Measurements from ENCODE around the gene CDH4. TPM values are rescaled to one million over a fixed set of nuclear protein-coding genes. Genes with fewer than 3 reads are reported as not detected.

Gene CDH4
- total RNA-seq, 2 experiments from 2014 or later, result not detected

DNA sequence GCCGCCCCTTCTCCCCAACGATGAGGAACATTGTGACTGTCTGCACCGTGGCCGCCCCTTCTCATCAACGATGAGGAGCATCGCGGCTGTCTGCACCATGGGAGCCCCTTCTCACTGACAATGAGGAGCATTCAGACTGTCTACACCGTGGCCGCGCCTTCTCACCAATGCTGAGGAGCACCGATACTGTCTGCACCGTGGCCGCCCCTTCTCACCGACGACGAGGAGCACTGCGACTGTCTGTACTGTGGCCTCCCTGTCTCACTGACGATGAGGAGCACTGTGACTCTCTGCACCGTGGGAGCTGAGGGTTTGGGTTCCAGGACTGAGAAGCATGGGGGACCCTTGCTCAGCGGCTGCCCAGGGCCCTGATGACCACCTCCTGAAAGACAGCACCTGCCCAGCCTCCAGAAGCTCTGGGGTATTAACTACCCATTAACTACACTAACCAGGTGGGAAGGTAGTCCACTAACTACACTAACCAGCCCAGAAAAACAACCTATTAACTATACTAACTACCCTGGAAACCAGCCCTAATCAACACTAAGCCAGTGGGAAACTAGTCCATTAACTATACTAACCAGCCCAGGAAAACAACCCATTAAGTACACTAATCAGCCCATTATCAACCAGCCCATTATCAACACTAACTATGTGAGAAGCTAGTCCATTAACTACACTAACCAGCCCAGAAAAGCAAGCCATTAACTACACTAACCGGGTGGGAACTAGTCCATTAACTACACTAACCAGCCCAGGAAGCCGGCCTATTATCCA, 696.7 kb downstream of the CDH4 start:
- no peaks in the 10 kb centered on the region for H3K9me2 ChIP-seq (ENCODE audit: insufficient read depth, low read length)
- BruUV-seq (replicated peaks), result no TSS peak
- H3K9me3 ChIP-seq (ENCODE audit: low read length), result no peaks in the 10 kb centered on the region
- no peak for TF ChIP-seq EZH2phosphoT487 (IDR thresholded peaks at IDR 0.05; ENCODE audit: borderline replicate concordance, low read depth, low read length)
- TF ChIP-seq, protein P1, sequence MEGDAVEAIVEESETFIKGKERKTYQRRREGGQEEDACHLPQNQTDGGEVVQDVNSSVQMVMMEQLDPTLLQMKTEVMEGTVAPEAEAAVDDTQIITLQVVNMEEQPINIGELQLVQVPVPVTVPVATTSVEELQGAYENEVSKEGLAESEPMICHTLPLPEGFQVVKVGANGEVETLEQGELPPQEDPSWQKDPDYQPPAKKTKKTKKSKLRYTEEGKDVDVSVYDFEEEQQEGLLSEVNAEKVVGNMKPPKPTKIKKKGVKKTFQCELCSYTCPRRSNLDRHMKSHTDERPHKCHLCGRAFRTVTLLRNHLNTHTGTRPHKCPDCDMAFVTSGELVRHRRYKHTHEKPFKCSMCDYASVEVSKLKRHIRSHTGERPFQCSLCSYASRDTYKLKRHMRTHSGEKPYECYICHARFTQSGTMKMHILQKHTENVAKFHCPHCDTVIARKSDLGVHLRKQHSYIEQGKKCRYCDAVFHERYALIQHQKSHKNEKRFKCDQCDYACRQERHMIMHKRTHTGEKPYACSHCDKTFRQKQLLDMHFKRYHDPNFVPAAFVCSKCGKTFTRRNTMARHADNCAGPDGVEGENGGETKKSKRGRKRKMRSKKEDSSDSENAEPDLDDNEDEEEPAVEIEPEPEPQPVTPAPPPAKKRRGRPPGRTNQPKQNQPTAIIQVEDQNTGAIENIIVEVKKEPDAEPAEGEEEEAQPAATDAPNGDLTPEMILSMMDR (conservative IDR thresholded peaks at IDR 0.05; ENCODE audit: low read length), result no peak
- no peak overlapping the region for H3K4me2 ChIP-seq (ENCODE audit: low read length)
- H3K4me3 ChIP-seq (ENCODE audit: low read depth, low read length, poor library complexity, severe bottlenecking), result no peak overlapping the region
- no peaks in the 10 kb centered on the region for H3K36me3 ChIP-seq (ENCODE audit: insufficient read depth, low read length)
- H3K79me2 ChIP-seq (ENCODE audit: insufficient read depth, low read depth, low read length), result no peaks in the 10 kb centered on the region
- H4K20me1 ChIP-seq (ENCODE audit: insufficient read depth, low read length), result no peaks in the 10 kb centered on the region
- no peak overlapping the region for H3K27ac ChIP-seq (ENCODE audit: low read depth, low read length, poor library complexity, severe bottlenecking)
- DNase-seq (ENCODE audit: low spot score), result no peak
- no peak overlapping the region for H2AFZ ChIP-seq (ENCODE audit: low read length)
- ChIA-PET POLR2A (no interaction called here), CTCF (ENCODE audit: unreplicated experiment) (no interaction called here)
- H3K4me1 ChIP-seq (ENCODE audit: insufficient read depth, low read length, poor library complexity, severe bottlenecking), result no peaks in the 10 kb centered on the region
- intact Hi-C loops (cut with micrococcal nuclease; ENCODE audit: unreplicated experiment), result no loop called here

DNA sequence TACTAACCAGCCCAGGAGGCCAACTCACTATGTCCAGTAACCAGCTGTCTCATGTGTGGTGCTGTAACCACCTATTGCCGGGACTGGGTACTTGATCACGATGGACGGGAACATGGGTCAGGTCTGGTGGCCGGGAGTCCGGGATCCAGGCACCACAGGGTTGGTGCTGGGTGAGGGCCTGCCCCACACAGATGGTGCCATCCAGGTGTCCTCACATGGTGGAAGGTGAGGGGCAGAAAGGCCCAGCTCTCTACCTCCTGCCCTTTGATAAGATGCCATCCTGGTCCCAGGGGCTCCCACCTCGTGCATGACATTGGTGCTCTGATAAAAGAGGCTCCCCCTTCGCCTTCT, 697.3 kb downstream of the CDH4 start:
- Histone ChIP-seq H3K79me2 (ENCODE audit: insufficient read depth, low read depth, low read length) (no peaks in the 10 kb centered on the region), H4K20me1 (ENCODE audit: insufficient read depth, low read length) (no peaks in the 10 kb centered on the region), H3K9me3 (ENCODE audit: low read length) (no peaks in the 10 kb centered on the region), H3K36me3 (ENCODE audit: insufficient read depth, low read length) (no peaks in the 10 kb centered on the region), H3K9me2 (ENCODE audit: insufficient read depth, low read length) (no peaks in the 10 kb centered on the region), H3K4me1 (ENCODE audit: insufficient read depth, low read length, poor library complexity, severe bottlenecking) (no peaks in the 10 kb centered on the region), H3K4me3 (ENCODE audit: low read depth, low read length, poor library complexity, severe bottlenecking) (no peak overlapping the region), H3K27ac (ENCODE audit: low read depth, low read length, poor library complexity, severe bottlenecking) (no peak overlapping the region), H3K4me2 (ENCODE audit: low read length) (no peak overlapping the region), H2AFZ (ENCODE audit: low read length) (no peak overlapping the region)
- DNase-seq (ENCODE audit: low spot score), result no peak
- no TSS peak for BruUV-seq (replicated peaks)
- POLR2A ChIA-PET, result no interaction called here
- CTCF ChIA-PET (ENCODE audit: unreplicated experiment), result no interaction called here
- no peak for TF ChIP-seq EZH2phosphoT487 (IDR thresholded peaks at IDR 0.05; ENCODE audit: borderline replicate concordance, low read depth, low read length)
- TF ChIP-seq, protein P1 (conservative IDR thresholded peaks at IDR 0.05; ENCODE audit: low read length), result no peak
- intact Hi-C loops (cut with micrococcal nuclease; ENCODE audit: unreplicated experiment), result no loop called here

Measured in OCI-LY7 (cell line).